GM06990 (cell line): Measurements from ENCODE around the gene ATG9B.

ENCODE experiments used
- DNase-seq: peaks from one replicate; pipeline ENCODE4 v3.0.0-alpha.2; 2011; ENCODE audit not compliant: insufficient read length; ENCODE audit errors: extremely low read depth
- H3K27me3 ChIP-seq: replicated peaks from 2 replicates; pipeline ENCODE4 v1.6.0; 2011; ENCODE audit warnings: low read length; ENCODE audit not compliant: control insufficient read depth, insufficient read depth
- H3K36me3 ChIP-seq: 2 replicates; pipeline ENCODE4 v1.5.1; 2011; ENCODE audit warnings: low read length; ENCODE audit not compliant: control insufficient read depth, insufficient read depth
- H3K4me3 ChIP-seq: replicated peaks from 2 replicates; pipeline ENCODE4 v1.5.1; 2011; ENCODE audit warnings: low read depth, mild to moderate bottlenecking, control low read depth, low read length
- CTCF ChIP-seq: IDR thresholded peaks from 2 replicates; pipeline ENCODE4 v1.5.1; 2011; ENCODE audit warnings: low read length, control low read depth, mild to moderate bottlenecking, inconsistent platforms; ENCODE audit not compliant: insufficient read depth, poor library complexity, severe bottlenecking

The ATG9B gene

GRCh38 chr7:150974468-150975391 is 49.6 kb downstream of the ATG9B start:
- peak; percentile 81 for DNase-seq
- peak; percentile 37 for TF ChIP-seq CTCF
- peaks cover 1% of the 10 kb centered on the region; the same call in 1 of the 2 replicates for H3K27me3 ChIP-seq
- no peaks in the 10 kb centered on the region for H3K36me3 ChIP-seq
- peak overlapping the region; percentile 70 for H3K4me3 ChIP-seq

- Histone ChIP-seq H3K4me3 (peak overlapping the region; percentile 38), H3K27me3 (peaks cover 2% of the 10 kb centered on the region; the same call in 1 of the 2 replicates), H3K36me3 (no peaks in the 10 kb centered on the region)
- TF ChIP-seq CTCF = no peak
- DNase-seq = no peak
Measured at GRCh38 chr7:150973571-150974451, 50.5 kb downstream of the ATG9B start.

- H3K27me3 ChIP-seq = peaks cover 2% of the 10 kb centered on the region; the same call in 1 of the 2 replicates
- TF ChIP-seq CTCF = no peak
- H3K4me3 ChIP-seq = no peak overlapping the region
- H3K36me3 ChIP-seq = no peaks in the 10 kb centered on the region
- no peak for DNase-seq
Measured at GRCh38 chr7:150972741-150973140, 51.6 kb downstream of the ATG9B start.

- H3K27me3 ChIP-seq = peaks cover 2% of the 10 kb centered on the region; the same call in 1 of the 2 replicates
- no peak overlapping the region for H3K4me3 ChIP-seq
- TF ChIP-seq CTCF = no peak
- DNase-seq = no peak
- no peaks in the 10 kb centered on the region for H3K36me3 ChIP-seq
Measured at GRCh38 chr7:150972023-150972468, 52.2 kb downstream of the ATG9B start.

GRCh38 chr7:150971242-150972022 is 52.9 kb downstream of the ATG9B start:
- H3K4me3 ChIP-seq = no peak overlapping the region
- no peaks in the 10 kb centered on the region for H3K36me3 ChIP-seq
- DNase-seq = no peak
- peaks cover 2% of the 10 kb centered on the region; the same call in 1 of the 2 replicates for H3K27me3 ChIP-seq
- TF ChIP-seq CTCF = no peak
